Amniotic epithelial cell (primary cell): ENCODE results near the gene RSPH9.
A peak's percentile ranks its signal among the peaks of the same experiment; 100 is the strongest.

Experiments
- DNase-seq: peaks from one replicate; pipeline ENCODE4 v3.0.0-alpha.2; 2010; ENCODE audit warnings: low read depth

RSPH9 gene

DNA sequence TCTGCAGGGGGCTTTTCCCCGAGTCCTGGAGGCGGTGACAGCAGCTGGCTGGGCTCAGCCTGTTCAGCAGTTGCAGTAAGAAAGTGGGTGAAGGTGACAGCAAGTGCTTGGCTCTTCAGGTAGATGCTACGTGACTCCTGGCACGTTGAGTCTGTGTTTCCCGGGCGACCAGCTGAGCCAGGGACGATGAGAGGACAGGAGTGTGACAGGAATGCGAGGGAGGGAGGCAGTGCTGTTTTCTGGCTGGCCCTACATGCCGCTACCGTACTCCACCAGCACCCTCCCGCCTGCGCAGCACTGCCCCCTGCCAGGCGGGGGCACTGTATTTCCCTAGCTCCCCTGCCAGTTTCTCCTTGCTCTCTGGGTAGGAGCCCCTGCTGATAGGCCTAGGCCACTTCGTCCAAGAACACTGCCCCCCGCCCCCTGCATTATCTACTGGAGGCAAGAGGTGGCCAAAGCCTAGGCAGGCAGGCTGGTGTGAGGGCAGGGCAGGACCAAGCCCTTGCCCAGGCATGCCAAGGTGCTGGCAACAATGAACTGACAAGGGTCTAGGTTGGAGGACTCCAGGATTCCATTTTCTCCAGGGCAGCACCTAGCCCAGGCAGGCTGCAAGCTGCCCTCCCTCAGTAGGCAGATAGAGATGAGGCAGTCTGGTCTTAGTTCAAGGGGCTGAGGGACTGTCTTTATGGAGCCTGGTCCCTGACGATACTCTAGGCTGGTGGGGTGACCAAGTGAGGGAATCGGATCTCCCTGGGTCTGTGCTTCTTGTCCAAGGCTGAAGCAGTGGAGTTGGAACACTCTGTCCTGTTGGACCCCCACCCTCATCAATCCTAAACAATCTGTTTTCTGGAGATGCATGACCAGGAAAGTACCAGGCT is 23.6 kb downstream of the RSPH9 start:
- peak; percentile 37 for DNase-seq

DNA sequence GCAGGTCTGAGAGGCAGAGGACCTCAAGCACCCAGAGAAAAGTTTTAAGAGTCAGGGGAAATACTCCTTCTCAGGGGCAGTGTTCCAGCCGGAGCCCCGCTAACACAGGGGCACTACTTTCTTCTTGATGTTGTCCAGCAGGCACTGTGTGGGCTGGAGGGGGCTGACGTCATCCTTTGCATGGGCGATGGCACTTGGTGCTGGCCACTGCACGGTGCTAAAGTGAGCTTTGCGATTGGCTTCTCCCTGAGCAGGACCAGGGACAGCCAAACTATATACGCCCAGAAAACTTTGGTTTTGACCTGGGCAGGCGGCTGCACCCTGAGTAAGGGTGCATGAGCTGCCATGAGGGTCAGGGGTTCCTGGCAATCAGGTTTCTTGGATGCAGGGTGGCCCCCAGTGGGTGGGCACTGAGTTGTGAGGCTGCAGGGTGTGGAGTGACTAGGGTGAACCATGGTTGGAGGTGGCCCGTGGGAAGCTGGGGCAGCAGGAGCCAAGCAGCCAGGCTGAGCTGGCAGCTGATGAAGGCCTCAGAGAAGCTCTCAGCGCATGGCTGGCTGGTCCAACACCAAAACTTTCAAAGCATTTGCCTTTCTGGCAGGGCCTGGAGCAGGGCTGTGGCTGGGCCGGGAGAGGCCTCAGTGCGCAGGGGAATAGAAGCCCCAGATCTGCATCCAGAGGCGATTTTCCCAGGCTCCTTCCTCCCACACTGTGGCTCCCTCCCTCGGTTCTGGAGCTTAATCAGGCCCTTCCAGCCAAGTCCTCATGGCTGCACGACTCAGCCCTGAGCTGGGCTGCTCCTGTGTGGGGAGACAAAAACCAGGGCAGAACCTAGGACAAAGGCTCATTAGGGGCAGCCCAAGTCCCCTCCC is 24.4 kb downstream of the RSPH9 start:
- DNase-seq = peak; percentile 64

DNA sequence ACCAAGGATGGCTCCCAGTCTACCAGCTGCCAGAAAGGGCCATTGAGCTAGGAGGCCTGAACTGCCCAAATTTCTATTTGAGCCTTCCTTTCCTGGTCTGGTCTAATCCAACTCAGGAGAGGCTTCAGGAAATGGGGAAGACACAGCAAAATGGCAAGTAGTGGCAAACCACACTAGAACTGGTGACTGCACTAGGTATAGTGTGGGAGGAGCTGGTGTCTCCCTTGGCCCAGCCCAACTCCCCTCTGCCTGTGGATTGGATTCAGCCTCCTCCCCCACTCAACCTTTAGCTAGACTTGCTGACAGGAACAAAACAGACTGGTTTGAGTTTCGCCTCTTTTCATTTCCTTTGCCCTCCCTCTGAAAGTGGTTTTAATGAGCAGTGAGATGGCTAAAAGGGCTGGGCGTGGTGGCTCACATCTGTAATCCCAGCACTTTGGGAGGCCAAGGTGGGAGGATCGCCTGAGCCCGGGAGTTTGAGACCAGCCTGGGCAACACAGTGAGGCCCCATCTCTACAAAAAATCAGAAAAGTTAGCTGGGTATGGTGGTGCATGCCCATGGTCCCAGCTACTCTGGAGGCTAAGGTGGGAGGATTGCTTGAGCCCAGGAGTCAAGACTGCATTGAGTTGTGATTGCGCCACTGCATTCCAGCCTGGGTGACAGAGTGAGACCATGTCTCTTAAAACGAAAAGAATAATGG is 25.2 kb downstream of the RSPH9 start:
- no peak for DNase-seq

DNA sequence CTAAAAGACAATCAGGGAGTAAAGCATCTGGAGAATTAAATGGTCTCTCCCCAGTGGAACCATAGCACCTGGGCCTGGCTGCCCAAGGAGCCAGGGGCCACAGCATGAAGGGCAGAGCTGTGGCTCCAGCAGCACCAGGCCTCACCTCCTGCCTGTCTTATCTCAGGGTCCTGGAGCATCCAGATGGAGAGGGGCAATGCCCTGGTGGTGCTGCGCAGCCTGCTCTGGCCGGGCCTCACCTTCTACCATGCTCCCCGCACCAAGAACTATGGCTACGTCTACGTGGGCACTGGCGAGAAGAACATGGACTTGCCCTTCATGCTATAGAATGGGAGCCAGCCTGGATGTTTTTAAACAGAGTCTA is 25.8 kb downstream of the RSPH9 start:
- no peak for DNase-seq

DNA sequence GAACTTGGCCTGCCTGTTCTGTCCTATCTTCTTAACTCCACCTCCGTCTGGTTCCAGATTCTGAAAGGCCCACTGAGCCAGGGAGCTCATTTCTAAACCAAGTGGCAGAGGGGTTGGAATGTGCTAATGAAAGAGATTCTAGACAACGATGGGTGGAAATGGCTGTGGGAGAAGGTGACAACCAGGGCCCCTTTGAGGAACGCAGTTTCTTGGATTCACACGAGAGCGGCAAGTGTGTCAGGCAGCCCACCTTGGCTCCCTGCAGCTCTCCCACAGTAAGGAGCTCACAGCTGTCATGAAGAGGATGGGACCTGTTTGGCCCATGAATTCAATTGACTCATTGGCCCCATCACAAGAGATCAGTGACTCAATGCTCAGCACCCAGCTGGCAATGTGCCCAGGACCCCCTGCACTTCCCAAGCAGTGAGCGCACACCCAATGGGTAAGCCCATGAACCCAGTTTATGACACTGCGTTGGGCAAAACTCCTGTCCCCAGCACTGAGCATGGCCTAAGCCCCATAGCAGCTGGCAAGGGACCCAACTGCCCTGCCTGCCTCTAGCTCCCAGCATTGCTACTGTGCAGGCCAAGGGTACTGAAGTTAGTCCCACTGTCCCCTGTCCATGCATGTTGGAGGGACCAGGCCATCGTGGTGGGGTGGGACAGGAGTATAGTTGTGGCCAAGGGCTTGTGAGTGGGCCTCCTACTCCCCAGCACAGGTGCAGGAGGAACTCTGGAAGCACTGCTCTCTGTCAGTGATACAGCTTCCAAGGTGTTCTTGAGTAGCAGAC is 26.4 kb downstream of the RSPH9 start:
- no peak for DNase-seq

DNA sequence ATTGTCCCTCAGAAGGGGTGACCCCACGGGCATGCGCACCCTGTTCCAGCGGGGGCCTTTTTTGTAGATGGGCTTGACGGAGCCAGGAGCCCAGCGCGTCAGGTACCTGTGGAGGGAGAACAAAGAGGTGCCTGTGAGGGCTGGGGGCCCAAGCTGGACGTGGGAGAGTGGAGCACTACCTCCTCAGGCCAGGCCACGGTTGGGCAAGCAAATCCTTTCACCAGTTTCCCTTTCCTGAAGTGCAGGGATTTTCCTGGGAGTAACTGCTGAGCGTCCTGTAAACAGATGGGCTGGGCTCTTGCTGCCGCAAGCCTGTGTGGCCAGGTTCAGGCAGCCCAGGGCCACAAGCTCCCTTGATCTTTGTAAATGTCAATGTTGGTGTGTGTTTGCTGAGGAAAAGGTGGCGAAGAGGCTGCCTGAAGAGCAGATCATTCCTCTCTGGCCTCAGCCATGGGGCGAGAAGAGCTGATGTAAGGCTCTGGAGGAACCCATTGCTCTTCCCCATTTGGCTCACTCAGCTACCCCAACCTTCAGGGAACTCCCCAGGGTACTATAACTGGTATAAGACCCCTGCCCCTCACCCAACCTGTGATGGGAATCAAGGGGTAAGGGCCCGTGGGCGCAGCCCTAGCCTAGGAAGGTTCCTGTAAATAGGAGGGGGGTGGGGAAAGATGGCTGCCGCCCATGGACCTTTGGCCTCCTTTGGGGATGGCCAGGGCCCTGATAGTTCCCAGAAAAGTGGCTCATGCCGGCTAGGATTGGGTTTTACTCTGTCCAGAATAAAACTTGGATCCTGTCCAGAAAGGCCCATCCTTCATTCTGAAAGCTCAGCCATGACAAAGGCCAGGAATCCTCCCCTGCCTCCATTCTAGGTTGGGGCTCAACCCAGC is 27.2 kb downstream of the RSPH9 start:
- DNase-seq = no peak

DNA sequence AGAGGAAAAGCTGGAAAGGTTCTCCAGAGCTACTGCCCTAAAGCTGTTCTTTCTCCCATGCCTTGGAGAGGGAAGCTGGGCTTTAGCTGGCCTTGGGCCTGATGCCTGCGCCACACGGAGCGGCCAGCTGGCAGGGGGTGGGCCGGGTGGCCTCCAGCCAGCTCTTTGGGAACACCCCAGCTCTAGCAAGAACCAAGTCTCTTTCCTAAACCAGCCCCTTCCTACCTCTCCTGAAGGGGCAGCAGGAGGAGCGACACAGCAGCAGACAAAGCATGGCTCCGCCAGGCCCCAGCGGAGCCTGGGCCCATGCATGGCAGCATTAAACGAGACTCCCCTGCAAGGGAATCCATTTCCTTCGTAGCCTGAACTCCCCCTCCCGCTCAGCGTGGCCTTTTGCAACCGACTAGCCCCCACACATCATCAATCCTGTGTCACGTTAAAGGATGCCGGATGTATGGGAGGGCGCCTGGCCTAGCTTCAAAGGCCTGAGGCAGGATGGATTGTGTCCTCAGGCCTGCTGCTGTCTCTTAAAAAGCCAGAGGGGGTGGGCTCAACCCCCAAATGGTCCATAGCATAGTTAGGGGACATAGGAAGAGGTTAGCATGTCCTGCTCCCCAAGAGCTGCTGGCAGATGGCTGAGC is 28.7 kb downstream of the RSPH9 start:
- DNase-seq = no peak

DNA sequence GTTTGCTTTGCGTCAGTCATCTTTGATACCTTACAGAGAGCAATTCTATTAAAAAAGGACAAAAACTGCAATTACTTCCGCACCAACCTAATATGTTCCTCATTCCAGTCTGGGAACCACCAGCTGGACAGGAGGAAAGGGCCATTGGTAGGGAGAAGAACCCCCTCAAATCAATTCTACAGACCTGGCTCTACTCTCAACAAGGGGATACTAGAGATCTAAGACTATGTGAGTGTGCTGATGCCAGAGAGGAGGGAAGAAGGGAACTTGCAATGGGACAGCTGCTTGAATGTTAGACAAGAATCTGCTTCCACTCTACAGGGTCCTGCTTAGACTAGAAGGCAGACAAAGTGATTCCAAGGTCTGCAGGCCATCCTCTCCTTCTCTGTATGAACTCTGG is 29.5 kb downstream of the RSPH9 start:
- DNase-seq = no peak

DNA sequence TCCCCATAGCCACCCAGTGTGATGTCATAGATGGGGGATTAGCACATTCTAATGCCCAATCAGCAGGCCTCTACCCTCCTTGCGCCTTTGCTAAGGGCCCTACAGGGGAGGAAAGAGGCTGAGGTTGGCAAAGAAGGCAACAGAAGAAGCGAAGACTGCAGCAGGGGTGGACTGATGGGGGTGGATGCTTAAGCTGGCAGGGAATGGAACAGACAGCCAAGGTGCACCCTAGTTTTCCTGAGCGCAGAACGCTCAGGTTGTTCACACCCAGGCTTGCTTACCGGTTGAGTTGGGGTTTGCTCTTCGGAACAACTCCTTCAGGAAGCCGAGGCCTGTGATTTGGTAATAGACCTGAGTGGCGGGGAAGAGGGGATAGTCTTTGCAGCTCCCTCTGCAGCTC is 30.1 kb downstream of the RSPH9 start:
- no peak for DNase-seq

DNA sequence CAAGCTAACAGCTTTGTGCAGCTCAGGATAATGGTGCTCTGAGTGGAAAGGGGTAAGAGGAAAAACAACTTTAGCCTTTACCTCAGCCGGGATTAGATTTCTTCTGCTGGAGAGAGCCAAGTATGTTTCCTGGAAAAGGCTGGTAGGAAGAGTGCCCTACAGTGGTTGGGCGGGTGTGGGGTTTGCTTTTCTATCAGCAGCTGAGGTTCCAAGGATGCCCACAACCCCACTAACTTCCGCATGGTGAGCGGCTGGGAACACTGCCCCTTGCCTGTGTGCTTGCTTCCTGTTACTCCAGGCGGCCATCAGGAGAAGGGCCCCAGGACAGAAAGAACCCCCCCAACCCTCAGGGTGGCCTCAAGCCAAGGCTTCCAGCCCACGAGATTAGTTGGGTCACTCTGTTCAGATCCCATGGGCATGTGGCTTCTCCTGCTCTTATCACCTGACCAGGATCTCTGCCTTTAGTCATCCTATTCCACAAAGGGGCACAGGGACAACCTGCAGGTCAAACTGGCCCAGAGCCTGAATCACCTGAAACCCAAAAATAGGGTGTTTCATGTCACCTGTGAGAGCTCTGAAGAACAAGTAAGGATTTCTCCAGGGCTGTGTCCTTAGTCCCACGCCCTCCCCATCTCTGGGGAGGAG is 32.2 kb downstream of the RSPH9 start:
- DNase-seq = no peak

DNA sequence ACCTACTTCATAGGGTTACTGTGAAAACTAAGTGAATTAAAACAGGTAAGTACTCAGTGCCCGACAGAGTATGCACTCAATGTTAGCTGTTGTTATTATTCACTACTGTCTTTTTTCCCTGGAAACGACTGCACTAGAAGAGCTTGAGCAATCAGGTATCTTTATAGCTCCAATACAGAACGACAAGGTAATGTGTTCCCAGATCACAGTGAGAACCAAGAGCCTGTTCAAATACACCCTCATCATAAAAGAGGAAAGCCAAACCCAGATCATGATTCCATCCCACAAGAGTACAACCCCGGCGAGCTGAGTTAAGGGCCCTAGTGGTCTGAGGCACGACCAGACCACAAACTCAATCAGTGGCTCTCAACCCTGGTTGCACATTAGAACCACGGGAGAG is 32.9 kb downstream of the RSPH9 start:
- no peak for DNase-seq

DNA sequence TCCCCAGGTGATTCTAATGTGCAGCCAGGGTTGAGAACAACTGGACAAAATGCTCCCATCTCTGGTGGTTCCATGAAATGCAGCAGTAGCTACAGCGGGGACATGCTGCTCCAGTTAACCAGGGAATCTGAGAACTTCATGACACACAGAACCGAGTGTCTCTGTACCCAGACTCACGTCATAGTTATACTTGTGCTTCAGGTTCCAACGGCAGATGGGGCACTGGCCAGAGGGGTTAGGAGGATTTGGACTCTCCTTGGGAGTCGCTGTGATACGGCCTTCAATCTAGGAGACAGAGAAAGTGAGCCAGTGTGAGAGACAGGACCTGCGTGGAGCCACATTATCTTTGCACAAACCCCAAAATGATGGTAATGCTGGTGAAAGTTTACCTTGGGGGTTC is 33.5 kb downstream of the RSPH9 start:
- DNase-seq = no peak

DNA sequence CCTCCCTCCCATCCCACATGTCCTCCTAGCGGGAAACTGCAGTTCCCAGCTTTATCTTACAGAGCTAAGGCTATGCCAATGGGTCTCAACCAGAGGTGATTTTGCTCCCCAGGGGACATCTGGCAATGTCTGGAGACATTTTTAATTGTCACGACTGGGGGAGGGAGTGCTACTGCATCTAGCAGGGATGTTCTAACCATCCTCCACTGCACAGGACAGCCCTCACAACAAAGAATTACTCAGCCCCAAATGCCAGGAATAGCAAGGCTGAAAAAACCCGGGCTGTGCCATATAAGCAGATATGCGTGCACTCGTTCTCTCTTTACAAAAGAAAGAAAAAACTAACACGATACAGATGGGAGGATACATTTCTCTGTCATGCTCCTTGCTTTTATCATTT is 34.2 kb downstream of the RSPH9 start:
- no peak for DNase-seq

DNA sequence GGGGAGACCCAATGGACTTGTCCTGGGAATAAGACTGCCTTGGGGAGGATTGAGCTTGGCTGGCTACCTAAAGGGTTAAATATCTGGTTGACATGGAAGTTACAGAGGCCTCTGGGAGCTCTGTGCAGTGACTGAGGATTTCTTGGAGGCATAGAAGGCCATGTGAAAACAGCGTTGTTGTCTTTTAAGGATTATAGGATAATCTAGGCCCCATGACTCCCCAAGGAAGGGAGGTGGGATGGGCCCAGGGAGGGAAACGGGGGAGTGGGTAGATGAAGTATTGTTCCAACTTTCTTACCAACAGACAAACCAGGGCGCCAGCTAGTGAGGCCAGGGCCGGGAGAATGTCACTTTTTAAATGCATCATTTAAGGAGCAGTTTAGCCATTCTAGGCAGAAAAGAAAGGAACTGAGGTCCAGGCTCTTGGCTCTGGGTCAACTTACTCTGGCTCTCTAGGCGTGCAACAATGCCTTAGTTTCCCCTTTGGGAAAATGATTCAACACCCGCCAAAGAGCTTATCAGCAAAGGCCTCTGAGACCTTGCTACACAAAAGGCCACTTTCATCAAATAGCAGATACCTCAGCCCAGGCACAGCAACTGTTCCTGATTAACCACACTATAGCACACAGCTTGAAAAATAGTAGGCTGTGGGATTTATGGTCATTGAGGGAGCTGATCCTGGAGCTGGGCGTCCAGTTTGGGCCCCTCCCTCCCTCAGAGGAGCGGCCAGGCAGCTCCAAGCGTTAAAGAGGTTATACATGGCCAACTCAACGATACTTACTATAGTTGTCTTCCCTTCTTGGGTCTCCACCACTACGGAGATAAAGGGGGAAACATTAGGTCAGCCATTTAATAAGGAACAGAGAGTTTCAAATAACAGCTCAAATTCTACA is 35.7 kb downstream of the RSPH9 start:
- DNase-seq = no peak

DNA sequence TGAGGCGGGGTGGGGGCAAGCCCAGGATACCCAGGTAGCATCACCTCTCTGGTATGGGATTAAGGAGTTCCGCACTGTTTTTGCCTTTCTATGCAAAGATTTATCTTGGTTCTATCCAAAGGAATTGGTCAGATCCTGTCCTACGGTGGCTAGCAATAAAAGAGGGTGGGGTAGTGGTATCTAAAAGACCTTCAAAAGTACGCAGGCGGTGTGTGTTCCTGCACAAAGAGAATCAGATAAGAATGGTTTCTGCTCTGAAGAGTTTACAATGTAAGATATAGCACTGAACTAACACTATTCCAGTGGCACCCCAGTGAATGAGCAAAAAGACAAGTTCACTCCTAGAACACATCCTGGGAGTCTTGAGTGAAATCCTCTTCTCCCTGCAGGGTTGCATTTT is 36.5 kb downstream of the RSPH9 start:
- DNase-seq = no peak

DNA sequence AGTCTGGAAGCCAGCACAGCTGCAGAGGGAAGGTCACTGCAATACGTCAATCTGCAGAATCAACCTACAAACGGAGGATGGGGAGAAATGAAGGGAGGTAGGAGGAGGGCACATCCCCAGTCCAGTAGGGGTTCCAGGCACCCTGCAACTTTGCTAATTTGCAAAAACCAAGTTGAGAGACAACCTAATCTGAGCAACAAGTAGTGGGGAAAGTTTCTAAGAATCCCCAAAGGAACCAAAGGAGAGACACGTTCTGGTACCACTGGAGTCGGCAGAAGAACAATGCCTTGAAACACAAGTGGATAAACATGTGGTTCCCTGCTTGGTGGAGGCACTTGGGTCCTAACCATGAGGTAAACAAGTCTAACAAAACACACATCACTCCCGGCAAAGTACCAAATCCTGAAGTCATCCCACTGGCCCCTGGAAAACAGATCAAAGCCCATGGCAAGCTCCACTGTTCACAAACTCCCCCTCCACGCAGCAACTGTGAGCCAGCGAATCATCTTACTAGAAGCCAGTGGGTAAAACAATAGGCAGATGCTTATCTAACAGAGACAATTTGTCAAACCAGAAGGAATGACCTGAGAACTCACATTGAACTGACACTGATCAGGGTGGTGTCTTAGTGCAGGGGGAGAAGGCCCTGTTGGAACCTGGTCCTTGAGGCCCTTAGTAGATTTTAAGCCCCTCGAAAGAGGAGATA is 38.0 kb downstream of the RSPH9 start:
- DNase-seq = no peak

DNA sequence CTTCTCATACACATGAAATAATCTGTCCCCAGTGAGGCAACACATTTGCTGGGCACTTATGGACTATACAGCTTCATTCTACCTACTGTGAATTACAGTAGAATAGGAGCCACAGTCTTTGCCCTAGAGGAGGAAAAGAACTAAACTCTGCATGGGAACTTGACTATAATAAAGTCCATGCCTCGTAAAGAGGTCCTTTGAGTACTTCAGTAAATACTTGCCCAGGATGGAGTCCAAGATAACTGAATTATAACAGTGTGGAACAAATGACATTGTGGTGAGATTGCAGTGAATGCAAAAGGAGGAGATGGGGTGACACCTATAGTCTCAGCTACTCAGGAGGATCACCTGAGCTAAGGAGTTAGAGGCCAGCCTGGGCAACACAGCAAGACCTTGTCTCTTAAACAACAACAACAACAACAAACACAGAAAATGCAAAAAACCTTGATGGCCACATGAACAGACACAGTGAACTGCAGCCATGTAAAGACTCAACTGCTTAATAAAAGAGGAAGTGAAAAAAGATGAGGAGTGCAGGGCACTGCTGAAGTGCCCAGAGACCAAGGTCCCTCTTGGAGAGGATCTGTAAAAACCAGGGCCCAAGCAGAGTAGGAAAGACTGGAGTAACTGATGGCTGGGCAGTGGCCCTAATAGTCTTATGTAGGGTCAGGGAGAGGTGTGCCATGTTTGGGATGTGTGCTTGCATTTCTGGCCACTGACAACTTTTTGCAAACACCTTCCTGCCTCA is 39.0 kb downstream of the RSPH9 start:
- DNase-seq = no peak

DNA sequence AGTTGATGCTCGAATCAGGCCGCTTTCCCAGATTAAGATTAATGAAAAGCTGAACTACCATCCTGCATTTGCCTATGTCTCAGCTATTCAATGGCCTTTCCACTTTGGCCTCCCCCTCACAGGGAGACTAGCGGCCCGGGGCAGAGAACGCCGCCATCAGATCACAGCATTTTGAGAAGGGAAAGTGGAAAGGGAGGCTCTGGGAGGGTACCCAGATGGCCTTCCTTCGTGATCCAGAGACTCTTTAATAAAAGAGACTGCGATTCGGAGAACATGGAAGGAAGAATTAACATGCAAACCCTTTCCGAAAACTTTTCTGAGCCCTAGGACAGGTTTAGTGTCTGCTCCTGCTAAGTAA is 42.2 kb downstream of the RSPH9 start:
- DNase-seq = no peak
